HG03460 (cell line): ENCODE results near the gene COL28A1.
A peak's percentile ranks its signal among the peaks of the same experiment; 100 is the strongest.
"Not testable (repeated sequence)": the region's sequence is repeated elsewhere in the genome, so short reads cannot be mapped to it uniquely, and the experiment has no call there.

ENCODE experiments used
- ATAC-seq: cut with Tn5 transposase; IDR thresholded peaks from one replicate; pipeline ENCODE4 v1.9.1; 2021; ENCODE audit not compliant: unreplicated experiment

The COL28A1 gene

GRCh38 chr7:7476381-7476780 is 59.3 kb downstream of the COL28A1 start:
- ATAC-seq = no peak

- no peak for ATAC-seq
These were observed 60.1 kb downstream of the COL28A1 start for GRCh38 chr7:7475601-7476000.

DNA sequence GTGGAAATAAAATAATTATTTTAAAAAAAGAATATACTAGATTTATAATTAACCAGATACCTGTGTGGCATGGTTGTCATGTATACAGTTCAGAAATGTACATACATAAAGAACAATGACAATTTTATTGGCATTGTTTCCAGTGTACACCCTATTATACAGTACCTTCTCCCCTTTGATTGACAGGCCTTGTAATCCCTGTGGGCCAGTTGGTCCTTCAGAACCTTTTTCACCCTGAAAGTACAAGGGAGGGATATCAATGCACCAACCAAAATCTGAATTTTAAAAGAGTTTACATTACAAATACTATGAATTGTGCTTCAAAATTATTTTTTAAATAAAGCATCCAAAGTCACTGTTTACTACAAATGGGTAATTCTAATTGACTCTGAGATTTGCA is 61.2 kb downstream of the COL28A1 start:
- no peak for ATAC-seq

- ATAC-seq = not testable (repeated sequence)
These were observed 70.5 kb downstream of the COL28A1 start for GRCh38 chr7:7464991-7465765.

DNA sequence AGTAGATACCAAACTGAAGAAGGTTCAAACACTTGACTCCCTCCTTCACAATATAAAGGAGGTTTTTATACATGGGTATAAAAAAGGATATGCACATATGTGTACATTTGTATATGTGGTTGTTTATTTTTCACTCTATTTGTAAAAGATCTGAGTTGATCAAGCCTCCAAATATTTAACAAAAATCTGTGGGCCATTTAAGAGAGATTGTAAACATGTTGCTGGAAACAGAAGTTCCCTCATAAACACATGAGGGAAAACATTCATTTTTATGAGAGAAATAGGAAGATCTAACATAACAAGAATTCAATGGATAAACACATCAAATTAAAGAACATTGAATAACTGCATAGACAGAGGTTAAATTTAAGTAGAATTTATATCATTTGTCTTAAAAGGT is 81.7 kb downstream of the COL28A1 start:
- ATAC-seq = no peak

GRCh38 chr7:7452652-7453051 is 83.0 kb downstream of the COL28A1 start:
- ATAC-seq = no peak

DNA sequence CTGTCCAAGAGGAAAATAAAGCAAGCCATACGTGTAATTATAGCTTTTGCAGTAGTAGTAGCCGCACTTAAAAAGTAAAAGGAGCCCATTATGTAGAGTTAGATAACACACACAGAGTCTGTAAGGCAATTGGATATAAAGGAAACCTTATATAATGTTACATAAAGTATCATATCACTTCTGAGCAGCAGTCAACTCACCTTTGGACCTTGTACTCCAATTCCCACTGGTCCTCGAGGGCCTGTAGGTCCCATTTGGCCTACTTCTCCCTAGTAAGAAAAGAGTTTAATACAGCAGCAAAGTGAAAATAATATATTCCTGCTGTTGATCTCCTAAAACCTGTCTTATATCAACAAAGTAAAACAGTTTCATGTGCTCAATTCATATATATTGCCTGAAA is 83.6 kb downstream of the COL28A1 start:
- no peak for ATAC-seq

DNA sequence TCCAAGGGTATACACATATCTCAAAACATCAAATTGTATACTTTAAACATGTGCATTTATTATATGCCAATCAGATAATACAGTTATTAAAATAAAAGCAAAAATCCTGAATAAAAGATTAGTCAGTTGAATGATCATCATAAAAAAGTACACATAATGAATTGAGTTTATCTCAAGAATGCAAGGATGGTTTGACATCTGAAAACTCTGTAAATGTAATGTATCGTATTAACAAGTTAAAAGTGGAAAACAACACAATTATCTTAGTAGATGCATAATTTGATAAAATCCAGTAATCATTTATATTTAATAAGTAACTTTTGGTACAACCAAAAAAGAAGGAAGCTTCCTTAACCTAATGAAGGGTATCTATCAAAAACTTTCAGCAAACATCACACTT is 86.6 kb downstream of the COL28A1 start:
- no peak for ATAC-seq

GRCh38 chr7:7446616-7447015 is 89.1 kb downstream of the COL28A1 start:
- no peak for ATAC-seq

GRCh38 chr7:7443806-7444350 is 91.8 kb downstream of the COL28A1 start:
- no peak for ATAC-seq

DNA sequence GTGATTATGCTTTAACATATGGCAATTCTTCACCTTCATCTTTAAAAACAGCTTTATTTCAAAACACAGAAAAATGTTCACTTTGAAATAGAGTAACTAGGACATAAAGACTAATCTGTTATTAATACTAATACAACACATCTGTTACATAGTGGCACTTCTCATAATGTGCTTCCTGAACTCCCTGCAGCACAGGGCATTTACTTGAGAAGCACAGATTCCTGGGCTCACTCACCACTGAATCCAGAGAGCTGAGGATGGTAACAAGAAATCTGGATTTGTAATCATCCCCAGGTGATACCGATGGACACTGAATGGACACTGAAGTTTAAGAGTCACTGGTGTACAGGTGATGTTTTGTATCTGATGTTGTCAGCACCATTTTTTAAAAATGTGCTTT is 96.1 kb downstream of the COL28A1 start:
- no peak for ATAC-seq

GRCh38 chr7:7438851-7439250 is 96.8 kb downstream of the COL28A1 start:
- no peak for ATAC-seq

- ATAC-seq = no peak
These were observed 99.7 kb downstream of the COL28A1 start for GRCh38 chr7:7435978-7436377.

DNA sequence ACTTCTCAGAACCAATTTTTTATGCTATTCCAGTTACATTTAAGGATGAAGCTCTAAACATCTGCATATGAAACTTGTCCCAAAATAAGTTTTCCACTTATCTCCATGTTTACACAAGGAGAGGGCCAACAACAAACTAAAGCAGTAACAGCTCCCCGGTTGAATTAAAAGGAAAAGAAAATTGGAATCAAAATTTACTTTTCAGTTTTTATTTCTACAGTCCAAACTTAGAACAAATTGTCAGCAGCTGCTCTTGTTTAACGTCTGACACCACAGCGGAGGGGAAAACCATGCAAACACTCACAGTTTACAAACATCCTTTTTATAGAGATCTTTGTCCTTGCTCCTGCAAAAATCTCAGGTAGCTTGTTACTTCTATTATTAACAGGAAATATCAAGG is 101.3 kb downstream of the COL28A1 start:
- ATAC-seq = no peak

DNA sequence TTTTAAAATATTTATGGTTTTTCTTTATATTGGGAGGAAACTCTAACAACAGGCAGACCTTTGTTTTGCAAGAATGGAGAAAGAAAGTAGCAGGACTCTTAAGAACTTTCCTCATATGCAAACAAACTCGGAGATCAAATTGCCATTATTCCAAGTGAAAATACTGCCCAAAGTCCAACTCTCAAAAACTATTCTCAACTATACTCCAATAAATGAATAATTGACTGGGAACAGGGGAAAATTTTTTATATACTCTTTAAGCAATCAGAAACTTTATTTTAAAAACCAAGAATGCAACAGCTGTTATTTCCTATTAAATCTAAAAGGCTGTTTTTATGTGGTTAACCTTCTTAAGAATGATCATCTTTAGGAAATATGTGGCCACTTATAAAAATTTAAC is 101.9 kb downstream of the COL28A1 start:
- ATAC-seq = no peak

DNA sequence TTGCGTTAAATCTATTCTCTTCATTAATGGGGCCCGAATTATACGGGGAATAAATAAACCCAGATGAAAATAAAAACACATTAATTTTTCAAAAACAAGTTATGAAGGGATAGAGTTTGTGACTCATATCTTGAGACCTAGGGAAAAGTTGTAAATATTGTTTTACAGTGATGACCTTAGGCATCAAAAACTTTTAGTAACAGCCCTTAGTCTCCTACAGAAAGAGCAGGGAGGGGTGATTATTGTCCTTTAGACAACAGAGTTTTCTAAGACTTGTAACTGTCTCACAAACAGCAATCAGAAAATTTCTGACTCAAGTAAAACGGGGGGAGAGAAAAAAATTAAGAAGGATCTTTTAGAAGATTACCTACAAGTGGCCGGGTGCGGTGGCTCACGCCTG is 102.7 kb downstream of the COL28A1 start:
- ATAC-seq = no peak

DNA sequence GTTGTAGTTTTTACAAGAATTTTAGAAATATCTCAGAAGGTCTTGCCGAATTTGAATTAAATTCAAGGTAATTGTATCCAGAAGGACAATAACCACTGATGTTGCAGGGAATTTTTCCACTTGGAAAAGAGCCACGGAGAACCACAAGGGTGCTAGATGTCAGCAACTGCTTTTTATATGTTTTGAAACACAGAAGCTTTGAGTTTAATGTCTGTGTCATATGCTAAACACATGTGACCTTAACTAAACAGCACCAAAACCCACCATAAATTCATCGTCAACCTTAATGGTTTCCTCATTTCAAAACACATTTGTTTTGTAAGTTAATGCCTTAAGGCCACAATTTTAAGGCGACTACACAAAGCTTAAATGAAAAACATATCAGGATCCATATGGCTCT is 106.9 kb downstream of the COL28A1 start:
- ATAC-seq = no peak

DNA sequence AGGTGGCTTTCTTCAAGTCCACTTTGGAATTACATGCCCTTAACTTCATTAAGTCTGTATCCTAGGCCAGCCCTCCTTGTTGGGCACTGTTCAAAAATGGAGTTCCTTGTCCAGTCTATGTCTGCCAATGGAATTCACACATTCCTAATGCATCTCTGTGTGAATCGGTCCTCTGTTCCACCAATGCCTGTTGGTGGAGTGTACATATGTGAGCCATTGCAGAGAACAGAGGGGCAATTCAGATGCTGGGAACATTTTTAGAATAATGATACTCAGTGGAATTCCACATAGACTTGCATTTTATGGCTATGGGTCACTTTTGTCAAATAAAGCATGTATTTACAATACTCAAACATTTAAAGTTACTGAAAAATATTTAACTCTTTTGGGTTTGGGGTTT is 108.3 kb downstream of the COL28A1 start:
- ATAC-seq = no peak

GRCh38 chr7:7426676-7427075 is 109.0 kb downstream of the COL28A1 start:
- ATAC-seq = no peak

DNA sequence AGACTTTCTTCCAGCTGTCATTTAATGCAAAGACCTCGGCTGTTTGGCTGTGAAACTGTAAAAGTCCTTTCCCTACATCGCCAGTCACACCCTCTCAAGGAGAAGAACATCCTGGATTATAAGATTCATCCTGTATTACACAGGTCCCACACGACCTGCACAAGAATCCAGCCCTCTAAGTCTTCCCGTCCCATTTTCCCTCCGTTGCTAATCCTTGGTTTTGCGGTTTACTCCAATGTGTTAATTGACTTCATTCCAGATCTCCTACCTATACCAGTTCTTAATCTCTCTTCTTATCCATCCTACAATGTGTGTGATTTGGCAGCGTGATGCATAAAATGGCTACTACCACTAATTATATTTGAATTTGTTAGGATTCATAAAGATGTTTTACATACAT is 110.4 kb downstream of the COL28A1 start:
- no peak for ATAC-seq

DNA sequence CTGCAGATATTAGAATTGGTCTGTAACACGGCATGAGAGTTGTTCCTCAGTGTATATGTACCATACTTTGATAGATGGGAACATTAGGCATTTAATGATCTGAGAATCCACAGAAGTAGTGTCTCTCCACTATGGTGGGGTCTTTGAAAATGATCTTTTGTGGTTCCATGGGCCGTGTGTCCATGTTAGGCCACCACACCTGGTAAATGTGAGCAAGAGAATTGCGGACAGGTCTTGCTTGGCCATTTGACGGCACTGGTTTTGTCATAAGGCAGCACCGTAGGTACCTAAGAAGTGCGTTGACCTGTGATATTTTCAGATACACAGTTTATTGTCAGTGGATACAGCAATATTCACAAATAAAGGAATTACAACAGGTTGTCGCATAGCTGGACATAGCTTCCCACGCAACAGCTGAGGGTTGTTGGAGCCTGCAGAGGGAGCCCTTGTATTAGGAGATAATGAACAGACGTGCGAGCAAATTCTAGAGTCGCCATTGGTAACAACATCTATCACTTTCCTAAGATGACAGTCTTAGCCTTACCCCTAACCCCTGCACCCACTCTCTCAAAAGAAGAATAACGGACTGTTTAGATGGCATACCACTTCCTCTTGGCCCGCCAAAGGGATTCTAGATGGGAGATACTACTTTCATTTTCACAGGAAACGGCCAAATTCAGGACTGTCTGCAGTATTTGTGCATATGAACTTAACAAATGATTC is 111.4 kb downstream of the COL28A1 start:
- ATAC-seq = peak; percentile 85

- no peak for ATAC-seq
These were observed 113.0 kb downstream of the COL28A1 start for GRCh38 chr7:7422641-7423040.
